Measurements from ENCODE around the gene PRR5L. TPM values are rescaled to one million over a fixed set of nuclear protein-coding genes. Genes with fewer than 3 reads are reported as not detected.

Gene PRR5L
- total RNA-seq, 1 donor: 57.0 TPM

GRCh38 chr11:36426226-36426848, 130.2 kb downstream of the PRR5L start:
- no peak for TF ChIP-seq CTCF (IDR thresholded peaks at IDR 0.05; ENCODE audit: insufficient read depth, low read depth, low read length)
- peak; percentile 29 for DNase-seq (ENCODE audit: low read depth)
- H3K4me3 ChIP-seq (ENCODE audit: low read depth, low read length): no peak overlapping the region

- H3K4me3 ChIP-seq (ENCODE audit: low read depth, low read length): no peak overlapping the region
- DNase-seq (ENCODE audit: low read depth): peak; percentile 52
- no peak for TF ChIP-seq CTCF (IDR thresholded peaks at IDR 0.05; ENCODE audit: insufficient read depth, low read depth, low read length)
These were observed 131.0 kb downstream of the PRR5L start for GRCh38 chr11:36427079-36427478.

GRCh38 chr11:36427876-36428275, 131.8 kb downstream of the PRR5L start:
- no peak for DNase-seq (ENCODE audit: low read depth)
- TF ChIP-seq CTCF (IDR thresholded peaks at IDR 0.05; ENCODE audit: insufficient read depth, low read depth, low read length): no peak

GRCh38 chr11:36431429-36432092, 135.5 kb downstream of the PRR5L start:
- peak overlapping the region; percentile 29 for H3K4me3 ChIP-seq (ENCODE audit: low read depth, low read length)
- DNase-seq (ENCODE audit: low read depth): peak; percentile 97
- peak; percentile 28 for TF ChIP-seq CTCF (IDR thresholded peaks at IDR 0.05; ENCODE audit: insufficient read depth, low read depth, low read length)

More at GRCh38 chr11:36427876-36428275, 131.8 kb downstream of the PRR5L start:
- H3K4me3 ChIP-seq (ENCODE audit: low read depth, low read length): no peak overlapping the region

- no peak for DNase-seq (ENCODE audit: low read depth)
- TF ChIP-seq CTCF (IDR thresholded peaks at IDR 0.05; ENCODE audit: insufficient read depth, low read depth, low read length): no peak
- no peak overlapping the region for H3K4me3 ChIP-seq (ENCODE audit: low read depth, low read length)
These were observed 136.0 kb downstream of the PRR5L start for GRCh38 chr11:36432093-36432469.

GRCh38 chr11:36432738-36433137, 136.7 kb downstream of the PRR5L start:
- no peak for DNase-seq (ENCODE audit: low read depth)
- no peak for TF ChIP-seq CTCF (IDR thresholded peaks at IDR 0.05; ENCODE audit: insufficient read depth, low read depth, low read length)
- H3K4me3 ChIP-seq (ENCODE audit: low read depth, low read length): no peak overlapping the region

Data from fibroblast of villous mesenchyme (primary cell).